SK-N-SH (cell line): ENCODE data around the gene DCAF16. TPM values are rescaled to one million over a fixed set of nuclear protein-coding genes. Genes with fewer than 3 reads are reported as not detected.

Experiments
- CTCF ChIA-PET: fragments of 300-600, 350-600 bp; formaldehyde crosslinking; extraction: SDS; loops from one replicate; lab custom pipeline; 2021; lab: Yijun Ruan, JAX
- POLR2A ChIA-PET: fragments of 350-600 bp; sonication (Branson Sonifier 250); formaldehyde crosslinking; extraction: SDS; loops from one replicate; lab custom pipeline; 2020; ENCODE audit warnings: antibody characterized with exemption, inconsistent platforms; lab: Yijun Ruan, JAX
- DNase-seq: peaks from one replicate; pipeline ENCODE4 v3.0.0; 2012
- H2AFZ ChIP-seq: fragments of 200-600 bp; sonication (generic); 2 replicates; pipeline ENCODE4 v1.8.1; 2016; ENCODE audit warnings: antibody characterized with exemption, mild to moderate bottlenecking, low read depth
- H3F3A ChIP-seq: fragments of 200-600 bp; sonication (generic); replicated peaks from 2 replicates; pipeline ENCODE3; 2016; ENCODE audit warnings: antibody characterized with exemption, mild to moderate bottlenecking; ENCODE audit not compliant: insufficient read depth
- H3K27ac ChIP-seq, 2 experiments: fragments of 200-500 bp in 1 of 2; fragments of 200-600 bp in 1 of 2; sonication (Bioruptor generic) in 1 of 2; sonication (generic), shearing (Covaris generic) in 1 of 2; 2 replicates each; pipeline versions ENCODE4 v1.5.1 to v1.6.1; 2014 to 2016; ENCODE audit warnings: low read depth in 2 of 2, inconsistent platforms in 1 of 2, low read length in 1 of 2, mild to moderate bottlenecking in 1 of 2, mixed read lengths in 1 of 2
- H3K27me3 ChIP-seq: fragments of 200-600 bp; sonication (generic), shearing (Covaris generic); 2 replicates; pipeline ENCODE4 v1.6.1; 2016; ENCODE audit warnings: mixed run types; ENCODE audit not compliant: insufficient read depth
- H3K36me3 ChIP-seq, 2 experiments: fragments of 200-500 bp in 1 of 2; fragments of 200-600 bp in 1 of 2; sonication (Bioruptor generic) in 1 of 2; sonication (generic) in 1 of 2; replicated peaks in 1 of 2; 2 replicates each; pipeline versions ENCODE3 to v1.5.1; 2014 to 2016; ENCODE audit warnings: low read length in 1 of 2, mild to moderate bottlenecking in 1 of 2; ENCODE audit not compliant: insufficient read depth in 2 of 2, control insufficient read depth in 1 of 2
- H3K4me1 ChIP-seq, 2 experiments: fragments of 200-500 bp in 1 of 2; fragments of 200-600 bp in 1 of 2; sonication (Bioruptor generic) in 1 of 2; sonication (generic), shearing (Covaris generic) in 1 of 2; 2 replicates each; pipeline versions ENCODE4 v1.5.1 to v1.6.1; 2014 to 2016; ENCODE audit warnings: low read depth in 1 of 2, low read length in 1 of 2, mixed run types in 1 of 2; ENCODE audit not compliant: insufficient read depth in 2 of 2, control insufficient read depth in 1 of 2
- H3K4me2 ChIP-seq: fragments of 200-600 bp; sonication (generic), shearing (Covaris generic); 2 replicates; pipeline ENCODE4 v1.6.1; 2017; ENCODE audit warnings: mixed run types
- H3K4me3 ChIP-seq, 2 experiments: fragments of 200-500 bp in 1 of 2; fragments of 200-600 bp in 1 of 2; sonication (Bioruptor generic) in 1 of 2; sonication (generic), shearing (Covaris generic) in 1 of 2; 2 replicates each; pipeline versions ENCODE4 v1.5.1 to v1.8.1; 2014 to 2016; ENCODE audit warnings: low read depth in 2 of 2, inconsistent platforms in 1 of 2, low read length in 1 of 2, mild to moderate bottlenecking in 1 of 2, mixed read lengths in 1 of 2, moderate library complexity in 1 of 2
- H3K79me2 ChIP-seq: fragments of 200-600 bp; sonication (generic); 2 replicates; pipeline ENCODE4 v1.8.1; 2017; ENCODE audit warnings: mild to moderate bottlenecking; ENCODE audit not compliant: insufficient read depth
- H3K9ac ChIP-seq: fragments of 200-600 bp; sonication (generic); 2 replicates; pipeline ENCODE4 v1.6.1; 2017; ENCODE audit warnings: mixed run types
- H3K9me2 ChIP-seq: fragments of 200-600 bp; sonication (generic); 2 replicates; pipeline ENCODE4 v1.6.1; 2017; ENCODE audit warnings: mixed run types
- H3K9me3 ChIP-seq: fragments of 200-600 bp; sonication (generic); 2 replicates; pipeline ENCODE4 v1.6.1; 2017; ENCODE audit warnings: mixed run types, mild to moderate bottlenecking, moderate library complexity
- H4K20me1 ChIP-seq: fragments of 200-600 bp; sonication (generic); 2 replicates; pipeline ENCODE4 v1.6.1; 2017; ENCODE audit warnings: mild to moderate bottlenecking, mixed run types; ENCODE audit not compliant: insufficient read depth
- ELF1 ChIP-seq: IDR thresholded peaks from 2 replicates; pipeline ENCODE4 v1.4.0; 2012
- EP300 ChIP-seq, 2 experiments: IDR thresholded peaks; 2 replicates each; pipeline versions ENCODE4 v1.4.0 to v1.6.1; 2012; ENCODE audit warnings: borderline replicate concordance in 1 of 2, low read depth in 1 of 2, low read length in 1 of 2
- EZH2phosphoT487 ChIP-seq: fragments of 200-600 bp; sonication (generic); IDR thresholded peaks from 2 replicates; pipeline ENCODE4 v1.6.1; 2017; ENCODE audit warnings: low read depth, mixed run types, mild to moderate bottlenecking, antibody characterized with exemption, moderate library complexity, borderline replicate concordance
- FOXJ3 ChIP-seq: sonication (generic); formaldehyde crosslinking; IDR thresholded peaks from 2 replicates; pipeline ENCODE4 v1.5.1; 2020; ENCODE audit warnings: mild to moderate bottlenecking, missing genetic modification reagents
- GABPA ChIP-seq: IDR thresholded peaks from 2 replicates; pipeline ENCODE4 v1.4.0; 2012; ENCODE audit warnings: low read depth, mild to moderate bottlenecking
- GATA2 ChIP-seq: sonication (generic); formaldehyde crosslinking; IDR thresholded peaks from 2 replicates; pipeline ENCODE4 v1.5.0; 2020; ENCODE audit warnings: mild to moderate bottlenecking, missing genetic modification reagents
- IRF3 ChIP-seq: fragments of 150-350 bp; IDR thresholded peaks from 2 replicates; pipeline ENCODE4 v1.6.1; 2016; ENCODE audit warnings: mild to moderate bottlenecking, low read depth, low read length
- JUND ChIP-seq: IDR thresholded peaks from 2 replicates; pipeline ENCODE4 v1.4.0; 2012
- MXI1 ChIP-seq: IDR thresholded peaks from 2 replicates; pipeline ENCODE4 v1.6.1; 2012; ENCODE audit warnings: mild to moderate bottlenecking, low read depth, low read length, improper control_type of control experiment
- NFIC ChIP-seq: IDR thresholded peaks from 2 replicates; pipeline ENCODE4 v1.4.0; 2012; ENCODE audit warnings: borderline replicate concordance
- NRF1 ChIP-seq: IDR thresholded peaks from 2 replicates; pipeline ENCODE4 v1.6.1; 2012; ENCODE audit warnings: low read depth, mild to moderate bottlenecking, low read length
- POLR2AphosphoS5 ChIP-seq: IDR thresholded peaks from 2 replicates; pipeline ENCODE4 v1.6.1; 2012; ENCODE audit warnings: low read depth, low read length
- RAD21 ChIP-seq: IDR thresholded peaks from 2 replicates; pipeline ENCODE4 v1.6.1; 2012; ENCODE audit warnings: mild to moderate bottlenecking, low read length
- RCOR1 ChIP-seq: fragments of 150-350 bp; IDR thresholded peaks from 2 replicates; pipeline ENCODE4 v1.6.1; 2017; ENCODE audit warnings: antibody characterized with exemption, low read length
- REST ChIP-seq: IDR thresholded peaks from 2 replicates; pipeline ENCODE4 v1.6.1; 2012; ENCODE audit warnings: mild to moderate bottlenecking, low read depth, low read length, moderate library complexity
- SIN3A ChIP-seq: IDR thresholded peaks from 2 replicates; pipeline ENCODE4 v1.6.1; 2012; ENCODE audit warnings: low read depth, mild to moderate bottlenecking, low read length, moderate library complexity, borderline replicate concordance
- TAF1 ChIP-seq: IDR thresholded peaks from 2 replicates; pipeline ENCODE4 v1.6.1; 2012; ENCODE audit warnings: low read depth, mild to moderate bottlenecking, low read length, moderate library complexity, borderline replicate concordance
- TCF12 ChIP-seq: IDR thresholded peaks from 2 replicates; pipeline ENCODE4 v1.4.0; 2012
- TEAD4 ChIP-seq: IDR thresholded peaks from 2 replicates; pipeline ENCODE4 v1.4.0; 2012; ENCODE audit warnings: mild to moderate bottlenecking, borderline replicate concordance; ENCODE audit not compliant: insufficient read depth
- USF1 ChIP-seq: IDR thresholded peaks from 2 replicates; pipeline ENCODE4 v1.4.0; 2012; ENCODE audit warnings: low read depth, borderline replicate concordance
- WGBS: methylation state at CpG from one replicate; pipeline ENCODE4 v1.1.6; 2017; ENCODE audit warnings: low lambda C conversion rate; 5-methylcytosine and 5-hydroxymethylcytosine counted together
- polyA plus RNA-seq, 3 experiments: library from polyadenylated mRNA; depleted of rRNA; stranded (reverse); fragments of >200 nt; gene quantifications; 2 replicates each; pipeline ENCODE4 v1.2.3, GENCODE V29; 2012

Gene DCAF16
- polyA plus RNA-seq, 1 of the 3 experiments (the other 2 are of a cell fraction), result 23.5 TPM

- Histone ChIP-seq H3K9me2 (no peaks in the 10 kb centered on the region), H4K20me1 (no peaks in the 10 kb centered on the region), H3K4me1 (no peaks in the 10 kb centered on the region), H3K36me3 (peaks cover 30 to 37% of the 10 kb centered on the region in 2 experiments), H3K4me3 (no peak overlapping the region), H3K79me2 (0 out of 2 replicates have a peak, but pooled peaks cover 2% of the 10 kb centered on the region), H3K27ac (no peak overlapping the region), H2AFZ (no peak overlapping the region), H3K9ac (no peak overlapping the region), H3K27me3 (no peaks in the 10 kb centered on the region), H3K4me2 (no peak overlapping the region), H3F3A (no peaks in the 10 kb centered on the region), H3K9me3 (no peaks in the 10 kb centered on the region)
- CTCF ChIA-PET, result interaction anchor here (0.9 to 1.9 kb wide), 2 partner anchors 13 to 157 kb away, joined by 4 to 7 read pairs; no protein-coding TSS in a partner anchor
- DNase-seq, result no peak
- WGBS, result 93% methylated on average over 1 of the region's 1 CpG
- TF ChIP-seq JUND (no peak), EZH2phosphoT487 (no peak), REST (no peak), MXI1 (no peak), POLR2AphosphoS5 (no peak), RAD21 (no peak), SIN3A (no peak), RCOR1 (no peak), TCF12 (no peak), USF1 (no peak), FOXJ3 (no peak), GABPA (no peak), IRF3 (no peak), TAF1 (no peak), NRF1 (no peak), GATA2 (CRISPR knock-in tag) (no peak), NFIC (no peak), ELF1 (no peak), EP300 (IDR thresholded peaks at IDR 0.05; ENCODE audit: borderline replicate concordance in 1 of 2, low read depth in 1 of 2, low read length in 1 of 2) (no peak), TEAD4 (no peak)
- POLR2A ChIA-PET, result no interaction called here
These were observed 15.8 kb downstream of the DCAF16 start for GRCh38 chr4:17794730-17795129.
